MM.1S (cell line): ENCODE measurements around the gene ANTXR1.

Experiments
- DNase-seq: peaks from one replicate; pipeline ENCODE4 v3.0.0-alpha.2; 2015
- H2AFZ ChIP-seq: fragments of 300-600 bp; sonication (generic); 2 replicates; pipeline ENCODE4 v1.6.0; 2016; ENCODE audit warnings: antibody characterized with exemption, low read length
- H3F3A ChIP-seq: fragments of 300-600 bp; sonication (generic); 2 replicates; pipeline ENCODE4 v1.6.1; 2016; ENCODE audit warnings: mild to moderate bottlenecking, antibody characterized with exemption, low read length, moderate library complexity, mixed read lengths; ENCODE audit not compliant: insufficient read depth
- H3K27ac ChIP-seq: fragments of 300-600 bp; sonication (generic); 2 replicates; pipeline ENCODE4 v1.5.1; 2016; ENCODE audit warnings: mild to moderate bottlenecking, low read length
- H3K27me3 ChIP-seq: fragments of 300-600 bp; sonication (generic); replicated peaks from 2 replicates; pipeline ENCODE4 v1.6.0; 2016; ENCODE audit warnings: low read length; ENCODE audit not compliant: insufficient read depth
- H3K36me3 ChIP-seq: fragments of 300-600 bp; sonication (generic); replicated peaks from 2 replicates; pipeline ENCODE4 v1.6.1; 2016; ENCODE audit warnings: mild to moderate bottlenecking, low read length, mixed read lengths; ENCODE audit not compliant: insufficient read depth
- H3K4me1 ChIP-seq: fragments of 300-600 bp; sonication (generic); 2 replicates; pipeline ENCODE4 v1.6.1; 2016; ENCODE audit warnings: low read length, mixed read lengths
- H3K4me2 ChIP-seq: fragments of 300-600 bp; sonication (generic); 2 replicates; pipeline ENCODE4 v1.6.0; 2016; ENCODE audit warnings: low read depth, low read length
- H3K4me3 ChIP-seq: fragments of 300-600 bp; sonication (generic); 2 replicates; pipeline ENCODE4 v1.5.1; 2016; ENCODE audit warnings: low read length, mixed read lengths
- H3K79me2 ChIP-seq: fragments of 300-600 bp; sonication (generic); 2 replicates; pipeline ENCODE4 v1.6.1; 2016; ENCODE audit warnings: mixed run types, low read length, mixed read lengths
- H3K9ac ChIP-seq: fragments of 300-600 bp; sonication (generic); 2 replicates; pipeline ENCODE4 v1.6.1; 2016; ENCODE audit warnings: low read length, mixed read lengths
- H3K9me2 ChIP-seq: fragments of 300-600 bp; sonication (generic); replicated peaks from 2 replicates; pipeline ENCODE4 v1.6.1; 2016; ENCODE audit warnings: mild to moderate bottlenecking, low read length, mixed read lengths; ENCODE audit not compliant: insufficient read depth
- H3K9me3 ChIP-seq: fragments of 300-600 bp; sonication (generic); replicated peaks from 2 replicates; pipeline ENCODE4 v1.6.1; 2016; ENCODE audit warnings: mild to moderate bottlenecking, low read length, mixed read lengths; ENCODE audit not compliant: insufficient read depth
- H4K20me1 ChIP-seq: fragments of 300-600 bp; sonication (generic); 2 replicates; pipeline ENCODE4 v1.6.1; 2016; ENCODE audit warnings: mild to moderate bottlenecking, low read length, moderate library complexity, mixed read lengths; ENCODE audit not compliant: insufficient read depth
- CTCF ChIP-seq: fragments of 300-600 bp; sonication (generic); IDR thresholded peaks from 2 replicates; pipeline ENCODE4 v1.5.1; 2016; ENCODE audit warnings: antibody characterized with exemption, low read length, mixed read lengths
- EZH2 ChIP-seq: fragments of 300-600 bp; sonication (generic); optimal IDR thresholded peaks from 2 replicates; pipeline ENCODE3; 2017; ENCODE audit warnings: low read depth, mild to moderate bottlenecking, antibody characterized with exemption, low read length, mixed read lengths
- EZH2phosphoT487 ChIP-seq: fragments of 300-600 bp; sonication (generic); IDR thresholded peaks from 2 replicates; pipeline ENCODE4 v1.6.1; 2018; ENCODE audit warnings: antibody characterized with exemption, low read length

Gene ANTXR1

GRCh38 chr2:69212238-69213028, 199.5 kb downstream of the ANTXR1 start:
- H3K9me3 ChIP-seq, result no peaks in the 10 kb centered on the region
- H2AFZ ChIP-seq, result no peak overlapping the region
- DNase-seq, result no peak
- TF ChIP-seq EZH2phosphoT487 (no peak), CTCF (no peak), EZH2 (no peak)
- H3K9ac ChIP-seq, result no peak overlapping the region
- no peaks in the 10 kb centered on the region for H3K9me2 ChIP-seq
- no peak overlapping the region for H3K27ac ChIP-seq
- H3K27me3 ChIP-seq, result no peaks in the 10 kb centered on the region
- no peaks in the 10 kb centered on the region for H3F3A ChIP-seq
- no peaks in the 10 kb centered on the region for H3K4me1 ChIP-seq
- no peaks in the 10 kb centered on the region for H4K20me1 ChIP-seq
- no peak overlapping the region for H3K4me3 ChIP-seq
- no peaks in the 10 kb centered on the region for H3K36me3 ChIP-seq
- no peaks in the 10 kb centered on the region for H3K79me2 ChIP-seq
- no peak overlapping the region for H3K4me2 ChIP-seq

- Histone ChIP-seq H3K4me2 (no peak overlapping the region), H4K20me1 (no peaks in the 10 kb centered on the region), H3K9me2 (no peaks in the 10 kb centered on the region), H3K9me3 (no peaks in the 10 kb centered on the region), H3K27me3 (no peaks in the 10 kb centered on the region), H3K36me3 (no peaks in the 10 kb centered on the region), H3K4me1 (no peaks in the 10 kb centered on the region), H2AFZ (no peak overlapping the region), H3K4me3 (no peak overlapping the region), H3F3A (no peaks in the 10 kb centered on the region), H3K27ac (no peak overlapping the region), H3K79me2 (no peaks in the 10 kb centered on the region), H3K9ac (no peak overlapping the region)
- no peak for DNase-seq
- TF ChIP-seq EZH2 (no peak), CTCF (no peak), EZH2phosphoT487 (no peak)
Measured at GRCh38 chr2:69213201-69213600, 200.2 kb downstream of the ANTXR1 start.

- TF ChIP-seq EZH2phosphoT487 (no peak), EZH2 (no peak), CTCF (no peak)
- DNase-seq, result no peak
- no peaks in the 10 kb centered on the region for H3F3A ChIP-seq
- H3K4me2 ChIP-seq, result no peak overlapping the region
- no peaks in the 10 kb centered on the region for H3K9me3 ChIP-seq
- H3K27me3 ChIP-seq, result no peaks in the 10 kb centered on the region
- no peaks in the 10 kb centered on the region for H3K36me3 ChIP-seq
- no peak overlapping the region for H3K27ac ChIP-seq
- no peak overlapping the region for H2AFZ ChIP-seq
- H3K4me1 ChIP-seq, result no peaks in the 10 kb centered on the region
- H3K9me2 ChIP-seq, result no peaks in the 10 kb centered on the region
- H3K79me2 ChIP-seq, result no peaks in the 10 kb centered on the region
- no peak overlapping the region for H3K4me3 ChIP-seq
- H3K9ac ChIP-seq, result no peak overlapping the region
- H4K20me1 ChIP-seq, result no peaks in the 10 kb centered on the region
Measured at GRCh38 chr2:69213782-69214181, 200.8 kb downstream of the ANTXR1 start.
